NCI-H82 (cell line): ENCODE measurements around the gene UBAP1.
"Not testable (repeated sequence)": the region's sequence is repeated elsewhere in the genome, so short reads cannot be mapped to it uniquely, and the experiment has no call there.

Experiments
- DNase-seq: peaks from one replicate; lab custom pipeline; 2025; lab: John Stamatoyannopoulos, UW

Gene UBAP1

DNA sequence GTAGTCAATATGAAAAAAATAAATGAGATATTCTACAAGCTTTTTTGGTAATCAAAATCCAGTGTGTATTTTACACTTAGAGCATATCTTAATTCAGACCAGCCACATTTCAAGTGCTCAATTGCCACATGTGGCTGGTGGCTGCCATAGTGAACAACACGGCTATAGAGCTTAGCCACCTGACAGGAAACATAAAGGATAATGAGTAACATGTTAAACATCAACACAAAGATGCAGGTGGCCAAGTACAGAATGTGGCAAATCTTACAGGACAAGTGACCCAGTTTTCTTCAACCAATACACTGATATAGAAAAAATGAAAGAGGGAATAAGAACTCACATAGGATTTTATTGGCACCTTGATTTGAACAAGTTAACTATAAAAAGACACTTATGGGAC lies 88.8 kb downstream of the UBAP1 start:
- DNase-seq, result peak; percentile 4

GRCh38 chr9:34271265-34272006 lies 92.6 kb downstream of the UBAP1 start:
- no peak for DNase-seq

GRCh38 chr9:34272101-34272541 lies 93.3 kb downstream of the UBAP1 start:
- DNase-seq, result peak; percentile 80

GRCh38 chr9:34273588-34273987 lies 94.7 kb downstream of the UBAP1 start:
- not testable (repeated sequence) for DNase-seq

DNA sequence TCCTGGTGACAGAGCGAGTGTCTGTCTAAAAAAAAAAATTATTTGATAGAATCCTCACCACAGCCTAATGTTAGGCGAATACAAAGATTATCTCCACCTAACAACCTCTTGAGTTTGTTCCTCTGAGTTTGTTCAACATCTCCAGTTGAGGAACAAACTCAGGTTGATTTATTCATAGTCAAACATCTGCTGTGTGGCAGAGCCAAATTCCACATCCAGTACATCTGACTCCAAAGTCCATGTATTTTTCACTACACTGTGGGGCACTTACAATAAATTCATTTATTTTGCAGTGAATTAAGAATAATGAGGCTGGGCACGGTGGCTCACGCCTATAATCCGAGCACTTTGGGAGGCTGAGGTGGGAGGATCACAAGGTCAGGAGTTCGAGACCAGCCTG lies 97.0 kb downstream of the UBAP1 start:
- DNase-seq, result no peak

- DNase-seq, result peak; percentile 76
Observed at GRCh38 chr9:34276772-34277171, 97.9 kb downstream of the UBAP1 start.

GRCh38 chr9:34279411-34279810 lies 100.6 kb downstream of the UBAP1 start:
- DNase-seq, result peak; percentile 2

- no peak for DNase-seq
Observed at GRCh38 chr9:34282096-34282495, 103.3 kb downstream of the UBAP1 start.

GRCh38 chr9:34289159-34289558 lies 110.3 kb downstream of the UBAP1 start:
- peak; percentile 88 for DNase-seq

DNA sequence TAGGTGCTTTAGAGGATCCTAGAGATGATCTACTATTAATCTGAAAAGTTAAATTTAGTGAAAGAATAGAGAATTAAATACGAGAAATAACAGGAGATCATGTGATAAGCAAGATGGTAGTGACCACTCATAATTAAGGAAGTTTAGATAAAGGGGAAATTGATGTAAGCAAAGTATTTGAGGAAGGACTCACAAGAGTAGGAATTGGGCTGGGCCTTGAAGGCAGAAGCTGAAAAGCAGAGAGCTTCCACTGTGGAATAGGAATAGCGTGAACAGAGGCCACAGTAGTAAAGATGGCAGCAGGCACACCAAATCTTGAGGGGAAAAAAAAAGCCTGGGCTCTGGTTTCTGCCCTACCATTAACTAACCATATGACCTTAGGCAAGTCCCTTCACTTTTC lies 112.2 kb downstream of the UBAP1 start:
- no peak for DNase-seq

GRCh38 chr9:34291423-34291822 lies 112.6 kb downstream of the UBAP1 start:
- peak; percentile 14 for DNase-seq

DNA sequence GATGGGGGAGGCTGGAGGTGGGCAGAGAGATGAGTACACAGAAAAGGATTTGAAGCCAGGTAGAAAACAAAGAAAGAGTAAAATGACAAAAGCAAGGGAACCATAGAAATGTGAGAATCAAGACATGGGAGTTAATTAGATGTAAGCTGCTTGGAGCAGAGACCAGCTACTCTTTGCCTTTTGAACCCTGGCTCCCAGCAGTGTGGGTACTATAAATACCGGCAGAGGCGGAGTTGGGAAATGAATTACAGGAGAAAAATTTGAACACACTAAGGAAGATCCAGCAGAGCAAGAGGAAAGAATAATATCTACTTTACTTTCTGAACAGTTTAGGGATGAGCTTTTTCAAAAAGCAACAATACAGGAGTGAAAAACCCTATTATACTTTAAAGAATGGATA lies 113.7 kb downstream of the UBAP1 start:
- no peak for DNase-seq

- DNase-seq, result not testable (repeated sequence)
Observed at GRCh38 chr9:34301064-34301463, 122.2 kb downstream of the UBAP1 start.
